HepG2 (cell line): Measurements from ENCODE around the gene SDC1. TPM values are rescaled to one million over a fixed set of nuclear protein-coding genes. Genes with fewer than 3 reads are reported as not detected.

Experiments used
- ARNT ChIP-seq: fragments of 450-650 bp; IDR thresholded peaks from 2 replicates; pipeline ENCODE4 v1.6.1; 2017
- HMG20B ChIP-seq: conservative IDR thresholded peaks from 2 replicates; pipeline ENCODE4 v1.6.1; 2016; ENCODE audit warnings: missing genetic modification reagents, missing compliant biosample characterization
- HNRNPLL ChIP-seq: fragments of 200-400 bp; formaldehyde crosslinking; IDR thresholded peaks from 2 replicates; pipeline ENCODE4 v1.6.1; 2017; ENCODE audit warnings: mild to moderate bottlenecking, low read depth, low read length; ENCODE audit not compliant: poor library complexity, severe bottlenecking
- MED13 ChIP-seq: sonication (generic); formaldehyde crosslinking; IDR thresholded peaks from 2 replicates; pipeline ENCODE4 v1.5.0; 2020; ENCODE audit warnings: missing genetic modification reagents
- MEIS1 ChIP-seq: sonication (generic); formaldehyde crosslinking; IDR thresholded peaks from 2 replicates; pipeline ENCODE4 v1.9.0; 2021; ENCODE audit warnings: mild to moderate bottlenecking, missing genetic modification reagents, moderate library complexity, borderline replicate concordance
- MTA1 ChIP-seq: sonication (generic); formaldehyde crosslinking; IDR thresholded peaks from 2 replicates; pipeline ENCODE4 v1.4.0; 2020; ENCODE audit warnings: missing genetic modification reagents, mild to moderate bottlenecking, borderline replicate concordance
- NR2F6 ChIP-seq, 2 experiments: IDR thresholded peaks; 2 replicates each; pipeline ENCODE4 v1.6.1; 2016; ENCODE audit warnings: antibody characterized with exemption in 1 of 2, mild to moderate bottlenecking in 1 of 2
- POLR2AphosphoS2 ChIP-seq: IDR thresholded peaks from 2 replicates; pipeline ENCODE4 v1.6.1; 2011; ENCODE audit warnings: low read depth, low read length, improper control_type of control experiment
- RBM39 ChIP-seq: fragments of 200-400 bp; formaldehyde crosslinking; IDR thresholded peaks from one replicate; pipeline ENCODE4 v1.6.1; 2018; ENCODE audit warnings: antibody characterized with exemption, mild to moderate bottlenecking, low read depth, low read length; ENCODE audit not compliant: poor library complexity, severe bottlenecking
- RNF2 ChIP-seq: fragments of 450-650 bp; conservative IDR thresholded peaks from 2 replicates; pipeline ENCODE4 v1.6.1; 2016; ENCODE audit warnings: low read depth
- SKI ChIP-seq: fragments of 450-650 bp; IDR thresholded peaks from one replicate; pipeline ENCODE4 v1.6.1; 2018; ENCODE audit warnings: mild to moderate bottlenecking; ENCODE audit not compliant: partially characterized antibody
- SNAPC2 ChIP-seq: sonication (generic); formaldehyde crosslinking; IDR thresholded peaks from 2 replicates; pipeline ENCODE4 v1.8.1; 2022; ENCODE audit warnings: mild to moderate bottlenecking, missing genetic modification reagents
- SP2 ChIP-seq: sonication (generic); formaldehyde crosslinking; IDR thresholded peaks from 2 replicates; pipeline ENCODE4 v1.5.1; 2020; ENCODE audit warnings: mild to moderate bottlenecking, missing genetic modification reagents
- SSRP1 ChIP-seq: IDR thresholded peaks from 2 replicates; pipeline ENCODE4 v1.6.1; 2016; ENCODE audit warnings: control low read depth
- TRIM24 ChIP-seq: sonication (generic); formaldehyde crosslinking; IDR thresholded peaks from 2 replicates; pipeline ENCODE4 v1.8.0; 2022; ENCODE audit warnings: mild to moderate bottlenecking, missing genetic modification reagents
- YY1 ChIP-seq: IDR thresholded peaks from 2 replicates; pipeline ENCODE4 v1.6.1; 2011; ENCODE audit warnings: low read length, low read depth, moderate library complexity, mild to moderate bottlenecking; ENCODE audit not compliant: insufficient read depth, insufficient replicate concordance
- ZFP36L2 ChIP-seq: sonication (generic); formaldehyde crosslinking; IDR thresholded peaks from 2 replicates; pipeline ENCODE4 v1.4.0; 2020; ENCODE audit warnings: missing genetic modification reagents
- ZNF205 ChIP-seq: IDR thresholded peaks from 2 replicates; pipeline ENCODE4 v1.6.1; 2018; ENCODE audit warnings: missing biosample characterization, missing genetic modification reagents
- ZNF224 ChIP-seq: sonication (generic); formaldehyde crosslinking; IDR thresholded peaks from 2 replicates; pipeline ENCODE4 v1.5.0; 2020; ENCODE audit warnings: mild to moderate bottlenecking, missing genetic modification reagents
- ZNF44 ChIP-seq: sonication (generic); formaldehyde crosslinking; IDR thresholded peaks from 2 replicates; pipeline ENCODE4 v1.5.1; 2020; ENCODE audit warnings: mild to moderate bottlenecking, missing genetic modification reagents
- ZNF615 ChIP-seq: sonication (generic); formaldehyde crosslinking; IDR thresholded peaks from 2 replicates; pipeline ENCODE4 v1.5.0; 2020; ENCODE audit warnings: mild to moderate bottlenecking, missing genetic modification reagents, borderline replicate concordance
- ZNF792 ChIP-seq: IDR thresholded peaks from 2 replicates; pipeline ENCODE4 v1.6.1; 2016
- ZNF83 ChIP-seq: sonication (generic); formaldehyde crosslinking; IDR thresholded peaks from 2 replicates; pipeline ENCODE4 v1.4.0; 2020; ENCODE audit warnings: missing genetic modification reagents, mild to moderate bottlenecking, borderline replicate concordance
- ZZZ3 ChIP-seq: sonication (generic); formaldehyde crosslinking; IDR thresholded peaks from 2 replicates; pipeline ENCODE4 v1.4.0; 2020; ENCODE audit warnings: missing genetic modification reagents, mild to moderate bottlenecking, borderline replicate concordance
- polyA plus RNA-seq, 8 experiments: library from polyadenylated mRNA; depleted of rRNA in 3 of 8; stranded (reverse) in 7 of 8; unstranded in 1 of 8; fragments of >200 nt; fragmentation: Illumina TruSeq in 4 of 8; extraction: Trizol in 4 of 8; gene quantifications; 2 replicates each; pipeline versions ENCODE4 v1.2.1 to v1.2.3, GENCODE V29; 2011 to 2016; ENCODE audit warnings: low read depth in 4 of 8, missing spikeins in 1 of 8, mixed read lengths in 1 of 8; ENCODE audit not compliant: insufficient read depth in 1 of 8
- total RNA-seq, 5 experiments: library from RNA; depleted of rRNA; stranded (reverse); fragments of >200 nt; fragmentation: Illumina TruSeq; extraction: Trizol; gene quantifications; 2 replicates each; pipeline ENCODE4 v1.2.3, GENCODE V29; 2016; ENCODE audit warnings: low read depth in 1 of 5
- TF ChIP-seq, protein P1 (sequence below): IDR thresholded peaks from 2 replicates; pipeline ENCODE4 v1.6.1; 2012; ENCODE audit warnings: low read length, improper control_type of control experiment
- TF ChIP-seq, protein P2 (sequence below): sonication (generic); formaldehyde crosslinking; IDR thresholded peaks from 2 replicates; pipeline ENCODE4 v1.5.0; 2020; ENCODE audit warnings: mild to moderate bottlenecking, low read depth, missing genetic modification reagents, borderline replicate concordance
- TF ChIP-seq, protein P3 (sequence below): sonication (generic); formaldehyde crosslinking; IDR thresholded peaks from 2 replicates; pipeline ENCODE4 v1.5.0; 2020; ENCODE audit warnings: mild to moderate bottlenecking, missing genetic modification reagents, borderline replicate concordance

The SDC1 gene
- total and polyA plus RNA-seq, 2 of the 13 experiments (the other 11 are each of a cell fraction or from before 2014, with no cell fraction given) = 108 to 119 TPM

DNA sequence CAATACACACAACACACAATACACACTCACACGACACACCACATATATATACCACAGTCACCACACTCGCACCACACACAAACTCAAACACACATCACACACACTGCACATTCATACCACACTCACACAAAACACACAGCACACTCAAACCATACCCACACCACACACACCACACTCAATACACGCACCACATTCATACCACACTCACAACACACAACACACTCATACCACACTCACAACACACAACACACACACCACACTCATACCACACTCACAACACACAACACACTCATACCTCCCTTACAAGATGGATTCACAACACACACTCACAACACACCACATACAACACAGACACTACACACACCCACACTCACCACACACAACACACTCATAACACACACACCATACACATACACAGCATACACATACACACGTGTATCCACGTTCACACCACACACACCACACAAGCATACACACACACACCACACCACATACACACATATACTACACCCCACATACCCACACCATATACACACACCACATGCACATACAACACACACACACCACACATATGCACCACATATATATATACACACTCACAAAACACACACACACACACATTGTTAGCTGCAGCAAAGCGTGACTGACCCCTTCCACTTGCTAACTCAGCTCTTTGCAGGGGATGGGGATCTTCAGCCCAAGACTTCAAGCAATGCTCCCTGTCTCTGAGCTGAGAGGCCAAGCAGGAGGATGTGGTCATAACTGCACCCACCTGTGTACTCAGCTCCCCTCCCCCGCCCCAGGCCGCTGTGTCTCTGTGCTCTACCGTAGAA is 59.0 kb downstream of the SDC1 start (continued):
- TF ChIP-seq HNRNPLL = no peak
- no peak for TF ChIP-seq ZNF792 (CRISPR knock-in tag)
- TF ChIP-seq ZNF44 (CRISPR knock-in tag) = no peak
- TF ChIP-seq POLR2AphosphoS2 = no peak
- TF ChIP-seq ZZZ3 (CRISPR knock-in tag) = no peak
- no peak for TF ChIP-seq SSRP1 (CRISPR knock-in tag)
- TF ChIP-seq, protein P1, sequence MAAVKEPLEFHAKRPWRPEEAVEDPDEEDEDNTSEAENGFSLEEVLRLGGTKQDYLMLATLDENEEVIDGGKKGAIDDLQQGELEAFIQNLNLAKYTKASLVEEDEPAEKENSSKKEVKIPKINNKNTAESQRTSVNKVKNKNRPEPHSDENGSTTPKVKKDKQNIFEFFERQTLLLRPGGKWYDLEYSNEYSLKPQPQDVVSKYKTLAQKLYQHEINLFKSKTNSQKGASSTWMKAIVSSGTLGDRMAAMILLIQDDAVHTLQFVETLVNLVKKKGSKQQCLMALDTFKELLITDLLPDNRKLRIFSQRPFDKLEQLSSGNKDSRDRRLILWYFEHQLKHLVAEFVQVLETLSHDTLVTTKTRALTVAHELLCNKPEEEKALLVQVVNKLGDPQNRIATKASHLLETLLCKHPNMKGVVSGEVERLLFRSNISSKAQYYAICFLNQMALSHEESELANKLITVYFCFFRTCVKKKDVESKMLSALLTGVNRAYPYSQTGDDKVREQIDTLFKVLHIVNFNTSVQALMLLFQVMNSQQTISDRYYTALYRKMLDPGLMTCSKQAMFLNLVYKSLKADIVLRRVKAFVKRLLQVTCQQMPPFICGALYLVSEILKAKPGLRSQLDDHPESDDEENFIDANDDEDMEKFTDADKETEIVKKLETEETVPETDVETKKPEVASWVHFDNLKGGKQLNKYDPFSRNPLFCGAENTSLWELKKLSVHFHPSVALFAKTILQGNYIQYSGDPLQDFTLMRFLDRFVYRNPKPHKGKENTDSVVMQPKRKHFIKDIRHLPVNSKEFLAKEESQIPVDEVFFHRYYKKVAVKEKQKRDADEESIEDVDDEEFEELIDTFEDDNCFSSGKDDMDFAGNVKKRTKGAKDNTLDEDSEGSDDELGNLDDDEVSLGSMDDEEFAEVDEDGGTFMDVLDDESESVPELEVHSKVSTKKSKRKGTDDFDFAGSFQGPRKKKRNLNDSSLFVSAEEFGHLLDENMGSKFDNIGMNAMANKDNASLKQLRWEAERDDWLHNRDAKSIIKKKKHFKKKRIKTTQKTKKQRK = no peak
- no peak for TF ChIP-seq MTA1
- no peak for TF ChIP-seq ZNF83
- TF ChIP-seq MEIS1 (CRISPR knock-in tag) = no peak
- no peak for TF ChIP-seq ZNF615 (CRISPR knock-in tag)
- TF ChIP-seq ZFP36L2 (CRISPR knock-in tag) = no peak
- TF ChIP-seq MED13 = no peak
- no peak for TF ChIP-seq HMG20B (CRISPR knock-in tag)
- TF ChIP-seq SP2 (CRISPR knock-in tag) = peak; percentile 25; the same call in 1 of the 2 replicates
- TF ChIP-seq YY1 = no peak
- TF ChIP-seq SNAPC2 (CRISPR knock-in tag) = no peak
- TF ChIP-seq ARNT = 0 out of 2 replicates have a peak, but pooled peaks have one; percentile 27
- TF ChIP-seq NR2F6 (IDR thresholded peaks at IDR 0.05) = no peak
- no peak for TF ChIP-seq NR2F6 (CRISPR knock-in tag; IDR thresholded peaks at IDR 0.05)
- no peak for TF ChIP-seq TRIM24 (CRISPR knock-in tag)
- TF ChIP-seq ZNF205 (CRISPR knock-in tag) = no peak
- no peak for TF ChIP-seq SKI
- TF ChIP-seq RNF2 = no peak
- TF ChIP-seq, protein P2, sequence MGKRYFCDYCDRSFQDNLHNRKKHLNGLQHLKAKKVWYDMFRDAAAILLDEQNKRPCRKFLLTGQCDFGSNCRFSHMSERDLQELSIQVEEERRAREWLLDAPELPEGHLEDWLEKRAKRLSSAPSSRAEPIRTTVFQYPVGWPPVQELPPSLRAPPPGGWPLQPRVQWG (CRISPR knock-in tag) = no peak
- TF ChIP-seq, protein P3, sequence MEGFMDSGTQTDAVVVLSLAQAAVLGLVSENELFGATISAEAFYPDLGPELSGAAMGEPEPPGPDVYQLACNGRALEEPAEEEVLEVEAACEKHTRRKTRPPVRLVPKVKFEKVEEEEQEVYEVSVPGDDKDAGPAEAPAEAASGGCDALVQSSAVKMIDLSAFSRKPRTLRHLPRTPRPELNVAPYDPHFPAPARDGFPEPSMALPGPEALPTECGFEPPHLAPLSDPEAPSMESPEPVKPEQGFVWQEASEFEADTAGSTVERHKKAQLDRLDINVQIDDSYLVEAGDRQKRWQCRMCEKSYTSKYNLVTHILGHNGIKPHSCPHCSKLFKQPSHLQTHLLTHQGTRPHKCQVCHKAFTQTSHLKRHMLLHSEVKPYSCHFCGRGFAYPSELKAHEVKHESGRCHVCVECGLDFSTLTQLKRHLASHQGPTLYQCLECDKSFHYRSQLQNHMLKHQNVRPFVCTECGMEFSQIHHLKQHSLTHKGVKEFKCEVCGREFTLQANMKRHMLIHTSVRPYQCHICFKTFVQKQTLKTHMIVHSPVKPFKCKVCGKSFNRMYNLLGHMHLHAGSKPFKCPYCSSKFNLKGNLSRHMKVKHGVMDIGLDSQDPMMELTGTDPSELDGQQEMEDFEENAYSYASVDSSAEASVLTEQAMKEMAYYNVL (CRISPR knock-in tag) = no peak
- no peak for TF ChIP-seq RBM39
- no peak for TF ChIP-seq ZNF224 (CRISPR knock-in tag)
